Measurements from ENCODE around the gene FOXN1.

Gene FOXN1

DNA sequence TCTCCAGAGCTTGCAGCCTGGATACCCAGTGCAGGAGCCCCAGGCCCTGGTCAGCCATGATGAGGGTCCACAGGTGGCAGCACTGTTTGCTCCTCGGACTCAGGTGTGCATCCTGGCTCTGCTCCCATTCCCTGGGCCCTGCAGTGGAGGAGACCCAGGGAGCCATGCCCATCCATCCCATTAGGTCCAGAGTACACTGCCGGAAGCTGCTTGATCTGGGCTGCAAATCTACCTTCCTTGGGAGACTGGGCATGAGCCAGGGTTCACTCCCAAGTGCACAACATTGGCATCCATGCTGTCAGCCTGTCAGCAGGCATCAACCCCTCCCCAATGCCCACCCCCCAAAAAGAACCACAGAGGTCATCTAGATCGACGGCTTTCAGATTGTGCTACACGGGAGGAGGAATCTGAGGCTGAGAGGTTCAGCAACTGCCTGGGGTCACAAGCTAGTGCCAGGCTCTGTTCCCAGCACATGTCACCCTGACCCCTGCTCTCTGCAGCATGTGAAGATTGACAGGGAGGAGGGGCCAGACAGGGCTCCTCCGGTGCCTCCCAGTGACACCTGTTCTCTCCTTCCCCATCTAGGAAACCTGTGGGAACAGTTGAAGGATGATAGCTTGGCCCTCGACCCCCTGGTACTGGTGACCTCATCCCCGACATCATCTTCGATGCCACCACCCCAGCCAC, 30.5 kb downstream of the FOXN1 start:
- no peak overlapping the region for H3K9ac ChIP-seq (ENCODE audit: insufficient read length, low read depth)
- no peaks in the 10 kb centered on the region for H3K27me3 ChIP-seq (ENCODE audit: insufficient read depth, insufficient read length)
- H3K9me3 ChIP-seq (ENCODE audit: insufficient read depth, low read length): no peaks in the 10 kb centered on the region
- DNase-seq (ENCODE audit: low read depth, low spot score): no peak
- TF ChIP-seq SUZ12 (IDR thresholded peaks at IDR 0.05; ENCODE audit: extremely low read depth, insufficient read depth, insufficient read length) (no peak), YY1 (IDR thresholded peaks at IDR 0.05; ENCODE audit: insufficient read depth, insufficient read length) (no peak), ZNF274 (IDR thresholded peaks at IDR 0.05; ENCODE audit: low read depth, low read length) (no peak)
- no peaks in the 10 kb centered on the region for H3K36me3 ChIP-seq (ENCODE audit: insufficient read depth, insufficient read length, low read length)
- H3K4me1 ChIP-seq (ENCODE audit: insufficient read depth, insufficient read length): no peaks in the 10 kb centered on the region
- H3K4me3 ChIP-seq (ENCODE audit: insufficient read length, low read depth): no peak overlapping the region

DNA sequence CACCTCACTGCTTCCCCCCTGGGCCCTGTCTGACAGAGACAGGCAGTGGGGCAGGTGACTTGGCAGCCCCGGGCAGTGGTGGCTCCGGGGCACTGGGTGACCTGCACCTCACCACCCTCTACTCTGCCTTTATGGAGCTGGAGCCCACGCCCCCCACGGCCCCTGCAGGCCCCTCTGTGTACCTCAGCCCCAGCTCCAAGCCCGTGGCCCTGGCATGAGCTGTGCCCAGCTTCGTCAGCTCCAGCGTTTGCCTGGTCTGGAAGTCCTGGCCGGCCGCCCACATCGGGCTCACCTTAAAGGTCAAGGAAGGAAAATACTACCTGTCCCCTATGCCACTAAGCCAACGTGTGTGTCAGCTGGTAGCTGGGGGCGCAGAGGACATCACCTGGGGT, 31.1 kb downstream of the FOXN1 start:
- Histone ChIP-seq H3K4me3 (ENCODE audit: insufficient read length, low read depth) (no peak overlapping the region), H3K36me3 (ENCODE audit: insufficient read depth, insufficient read length, low read length) (no peaks in the 10 kb centered on the region), H3K4me1 (ENCODE audit: insufficient read depth, insufficient read length) (no peaks in the 10 kb centered on the region), H3K9ac (ENCODE audit: insufficient read length, low read depth) (no peak overlapping the region), H3K9me3 (ENCODE audit: insufficient read depth, low read length) (no peaks in the 10 kb centered on the region), H3K27me3 (ENCODE audit: insufficient read depth, insufficient read length) (no peaks in the 10 kb centered on the region)
- TF ChIP-seq ZNF274 (IDR thresholded peaks at IDR 0.05; ENCODE audit: low read depth, low read length): no peak
- no peak for DNase-seq (ENCODE audit: low read depth, low spot score)

DNA sequence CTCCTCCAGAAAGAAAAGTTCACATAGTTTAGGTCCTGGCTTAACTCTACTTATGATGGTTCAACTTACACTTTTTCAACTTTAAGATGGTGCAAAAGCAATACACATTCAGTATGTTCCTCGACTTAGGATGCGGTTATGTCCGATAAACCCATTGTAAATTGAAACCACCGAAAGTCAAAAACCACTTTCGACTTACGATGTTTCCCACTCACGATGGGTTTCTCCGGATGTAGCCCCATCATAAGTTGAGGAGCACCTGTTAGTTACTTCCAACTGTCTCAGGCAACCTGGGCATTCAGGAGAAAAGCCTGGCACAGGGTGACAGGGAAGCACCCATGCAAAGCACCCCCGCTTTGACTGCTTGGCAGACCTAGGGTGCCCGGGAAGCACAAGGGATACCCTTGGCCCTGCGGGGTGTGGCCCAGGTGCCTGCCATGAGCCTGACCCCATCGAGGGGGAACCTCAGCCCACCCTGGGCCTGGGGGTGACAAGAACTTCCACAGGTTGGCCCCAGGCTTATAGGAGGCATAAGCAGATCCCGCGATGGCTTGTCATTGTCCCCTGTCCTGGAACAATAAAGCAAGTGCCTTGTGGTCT, 32.2 kb downstream of the FOXN1 start:
- TF ChIP-seq SUZ12 (IDR thresholded peaks at IDR 0.05; ENCODE audit: extremely low read depth, insufficient read depth, insufficient read length) (no peak), YY1 (IDR thresholded peaks at IDR 0.05; ENCODE audit: insufficient read depth, insufficient read length) (no peak), ZNF274 (IDR thresholded peaks at IDR 0.05; ENCODE audit: low read depth, low read length) (no peak)
- no peaks in the 10 kb centered on the region for H3K9me3 ChIP-seq (ENCODE audit: insufficient read depth, low read length)
- no peak overlapping the region for H3K9ac ChIP-seq (ENCODE audit: insufficient read length, low read depth)
- no peaks in the 10 kb centered on the region for H3K27me3 ChIP-seq (ENCODE audit: insufficient read depth, insufficient read length)
- DNase-seq (ENCODE audit: low read depth, low spot score): no peak
- no peak overlapping the region for H3K4me3 ChIP-seq (ENCODE audit: insufficient read length, low read depth)
- no peaks in the 10 kb centered on the region for H3K4me1 ChIP-seq (ENCODE audit: insufficient read depth, insufficient read length)
- H3K36me3 ChIP-seq (ENCODE audit: insufficient read depth, insufficient read length, low read length): no peaks in the 10 kb centered on the region

DNA sequence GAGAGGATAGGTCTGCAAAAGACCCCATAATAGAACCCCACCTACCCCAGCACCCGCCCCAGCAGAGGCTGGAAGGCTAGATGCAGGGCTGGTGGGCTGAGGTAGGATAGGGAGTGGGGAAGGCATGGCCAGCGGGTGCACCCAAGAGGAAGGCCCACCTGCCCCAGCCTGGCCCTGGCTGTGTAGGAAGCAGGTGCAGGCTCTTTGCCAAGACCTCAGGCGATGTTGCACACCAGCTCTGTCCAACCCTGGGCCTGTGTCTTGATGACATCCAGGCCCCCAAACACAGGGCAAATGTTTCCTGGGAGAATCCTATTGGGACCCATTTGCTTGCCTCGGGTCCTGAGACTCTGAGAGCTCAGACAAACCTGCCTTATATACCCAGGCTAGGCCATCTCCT, 34.1 kb downstream of the FOXN1 start:
- DNase-seq (ENCODE audit: low read depth, low spot score): no peak
- Histone ChIP-seq H3K36me3 (ENCODE audit: insufficient read depth, insufficient read length, low read length) (no peaks in the 10 kb centered on the region), H3K4me3 (ENCODE audit: insufficient read length, low read depth) (no peak overlapping the region), H3K4me1 (ENCODE audit: insufficient read depth, insufficient read length) (peaks cover 3% of the 10 kb centered on the region), H3K9me3 (ENCODE audit: insufficient read depth, low read length) (no peaks in the 10 kb centered on the region), H3K27me3 (ENCODE audit: insufficient read depth, insufficient read length) (no peaks in the 10 kb centered on the region), H3K9ac (ENCODE audit: insufficient read length, low read depth) (no peak overlapping the region)
- TF ChIP-seq ZNF274 (IDR thresholded peaks at IDR 0.05; ENCODE audit: low read depth, low read length) (no peak), SUZ12 (IDR thresholded peaks at IDR 0.05; ENCODE audit: extremely low read depth, insufficient read depth, insufficient read length) (no peak), YY1 (IDR thresholded peaks at IDR 0.05; ENCODE audit: insufficient read depth, insufficient read length) (no peak)

- DNase-seq (ENCODE audit: low read depth, low spot score): no peak
- no peak overlapping the region for H3K9ac ChIP-seq (ENCODE audit: insufficient read length, low read depth)
- peaks cover under 1% of the 10 kb centered on the region for H3K36me3 ChIP-seq (ENCODE audit: insufficient read depth, insufficient read length, low read length)
- no peak overlapping the region for H3K4me3 ChIP-seq (ENCODE audit: insufficient read length, low read depth)
- H3K4me1 ChIP-seq (ENCODE audit: insufficient read depth, insufficient read length): peaks cover 9% of the 10 kb centered on the region
- TF ChIP-seq YY1 (IDR thresholded peaks at IDR 0.05; ENCODE audit: insufficient read depth, insufficient read length) (no peak), ZNF274 (IDR thresholded peaks at IDR 0.05; ENCODE audit: low read depth, low read length) (no peak), SUZ12 (IDR thresholded peaks at IDR 0.05; ENCODE audit: extremely low read depth, insufficient read depth, insufficient read length) (no peak)
- H3K27me3 ChIP-seq (ENCODE audit: insufficient read depth, insufficient read length): no peaks in the 10 kb centered on the region
- no peaks in the 10 kb centered on the region for H3K9me3 ChIP-seq (ENCODE audit: insufficient read depth, low read length)
Measured at GRCh38 chr17:28541439-28541838, 35.3 kb downstream of the FOXN1 start.

DNA sequence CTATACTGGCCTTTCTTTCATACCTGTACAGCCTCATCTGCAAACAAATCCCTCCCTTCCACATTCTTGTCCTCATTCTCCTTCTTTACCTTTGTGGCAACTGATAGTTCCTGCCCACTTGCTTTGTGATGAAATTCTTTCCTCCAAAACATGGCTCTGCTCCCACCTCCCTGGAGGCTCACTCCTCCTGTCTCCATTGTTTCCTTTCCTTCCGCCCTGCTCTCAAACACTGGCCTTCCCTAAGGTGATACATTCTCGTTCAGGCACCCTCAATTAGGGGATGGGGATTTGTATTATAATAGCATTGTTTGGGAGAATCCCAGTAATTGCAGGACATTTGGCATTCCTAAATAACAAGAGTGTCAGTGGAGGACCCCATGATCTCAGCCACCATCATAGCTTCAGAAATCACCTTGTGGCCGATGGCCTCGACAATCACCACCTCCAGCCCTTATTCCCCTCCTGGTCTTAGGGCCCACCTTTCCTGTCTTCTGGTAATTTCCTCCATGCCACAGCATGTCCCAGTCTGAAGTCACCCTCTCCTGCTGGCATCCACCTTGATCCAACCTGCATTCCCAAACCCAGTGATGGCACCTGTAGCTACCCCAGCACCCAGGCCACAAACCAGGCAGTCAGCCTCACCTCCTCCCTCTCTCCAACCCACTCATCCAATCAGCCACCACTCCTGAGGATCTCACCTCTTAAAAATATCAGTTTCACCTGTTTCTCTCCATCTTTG, 38.4 kb downstream of the FOXN1 start:
- H3K36me3 ChIP-seq (ENCODE audit: insufficient read depth, insufficient read length, low read length): peaks cover 16% of the 10 kb centered on the region
- H3K27me3 ChIP-seq (ENCODE audit: insufficient read depth, insufficient read length): no peaks in the 10 kb centered on the region
- no peak for DNase-seq (ENCODE audit: low read depth, low spot score)
- no peak overlapping the region for H3K4me3 ChIP-seq (ENCODE audit: insufficient read length, low read depth)
- no peak for TF ChIP-seq YY1 (IDR thresholded peaks at IDR 0.05; ENCODE audit: insufficient read depth, insufficient read length)
- no peak for TF ChIP-seq SUZ12 (IDR thresholded peaks at IDR 0.05; ENCODE audit: extremely low read depth, insufficient read depth, insufficient read length)
- no peak for TF ChIP-seq ZNF274 (IDR thresholded peaks at IDR 0.05; ENCODE audit: low read depth, low read length)
- H3K9ac ChIP-seq (ENCODE audit: insufficient read length, low read depth): no peak overlapping the region
- H3K4me1 ChIP-seq (ENCODE audit: insufficient read depth, insufficient read length): peaks cover 17% of the 10 kb centered on the region
- no peaks in the 10 kb centered on the region for H3K9me3 ChIP-seq (ENCODE audit: insufficient read depth, low read length)

DNA sequence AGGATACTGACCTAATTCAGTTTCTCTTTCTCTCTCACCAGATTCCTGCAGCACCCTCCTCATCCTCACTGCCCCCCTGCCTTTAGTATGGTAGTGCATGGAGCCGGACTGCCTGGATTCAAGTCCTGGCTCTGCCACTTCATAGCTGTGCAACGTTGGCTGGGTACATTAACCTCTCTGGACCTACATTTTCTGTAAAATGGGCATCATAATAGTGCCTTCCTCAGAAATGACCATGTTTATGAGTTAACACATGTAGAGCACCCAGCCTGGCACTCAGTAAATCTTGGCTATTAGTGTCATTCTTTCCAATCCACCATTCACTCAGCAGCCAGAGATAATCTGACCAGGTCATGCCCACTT, 39.0 kb downstream of the FOXN1 start:
- Histone ChIP-seq H3K4me1 (ENCODE audit: insufficient read depth, insufficient read length) (peaks cover 19% of the 10 kb centered on the region), H3K27me3 (ENCODE audit: insufficient read depth, insufficient read length) (no peaks in the 10 kb centered on the region)
- TF ChIP-seq SUZ12 (IDR thresholded peaks at IDR 0.05; ENCODE audit: extremely low read depth, insufficient read depth, insufficient read length) (no peak), ZNF274 (IDR thresholded peaks at IDR 0.05; ENCODE audit: low read depth, low read length) (no peak), YY1 (IDR thresholded peaks at IDR 0.05; ENCODE audit: insufficient read depth, insufficient read length) (no peak)

More for the DNA sequence above, 39.0 kb downstream of the FOXN1 start:
- H3K9ac ChIP-seq (ENCODE audit: insufficient read length, low read depth): no peak overlapping the region
- H3K4me3 ChIP-seq (ENCODE audit: insufficient read length, low read depth): no peak overlapping the region
- peaks cover 18% of the 10 kb centered on the region for H3K36me3 ChIP-seq (ENCODE audit: insufficient read depth, insufficient read length, low read length)
- DNase-seq (ENCODE audit: low read depth, low spot score): no peak
- no peaks in the 10 kb centered on the region for H3K9me3 ChIP-seq (ENCODE audit: insufficient read depth, low read length)

Data from NT2/D1 (cell line).